ENCODE results near the gene TMCO4. TPM values are rescaled to one million over a fixed set of nuclear protein-coding genes. Genes with fewer than 3 reads are reported as not detected.

The TMCO4 gene
- total RNA-seq, 4 donors from 2014 or later: 22.5 to 26.2 (median 23.8) TPM

- TF ChIP-seq, protein P1, sequence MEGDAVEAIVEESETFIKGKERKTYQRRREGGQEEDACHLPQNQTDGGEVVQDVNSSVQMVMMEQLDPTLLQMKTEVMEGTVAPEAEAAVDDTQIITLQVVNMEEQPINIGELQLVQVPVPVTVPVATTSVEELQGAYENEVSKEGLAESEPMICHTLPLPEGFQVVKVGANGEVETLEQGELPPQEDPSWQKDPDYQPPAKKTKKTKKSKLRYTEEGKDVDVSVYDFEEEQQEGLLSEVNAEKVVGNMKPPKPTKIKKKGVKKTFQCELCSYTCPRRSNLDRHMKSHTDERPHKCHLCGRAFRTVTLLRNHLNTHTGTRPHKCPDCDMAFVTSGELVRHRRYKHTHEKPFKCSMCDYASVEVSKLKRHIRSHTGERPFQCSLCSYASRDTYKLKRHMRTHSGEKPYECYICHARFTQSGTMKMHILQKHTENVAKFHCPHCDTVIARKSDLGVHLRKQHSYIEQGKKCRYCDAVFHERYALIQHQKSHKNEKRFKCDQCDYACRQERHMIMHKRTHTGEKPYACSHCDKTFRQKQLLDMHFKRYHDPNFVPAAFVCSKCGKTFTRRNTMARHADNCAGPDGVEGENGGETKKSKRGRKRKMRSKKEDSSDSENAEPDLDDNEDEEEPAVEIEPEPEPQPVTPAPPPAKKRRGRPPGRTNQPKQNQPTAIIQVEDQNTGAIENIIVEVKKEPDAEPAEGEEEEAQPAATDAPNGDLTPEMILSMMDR (IDR thresholded peaks at IDR 0.05; ENCODE audit: low read depth): no peak
Observed at GRCh38 chr1:19698181-19698580, 101.5 kb downstream of the TMCO4 start.

DNA sequence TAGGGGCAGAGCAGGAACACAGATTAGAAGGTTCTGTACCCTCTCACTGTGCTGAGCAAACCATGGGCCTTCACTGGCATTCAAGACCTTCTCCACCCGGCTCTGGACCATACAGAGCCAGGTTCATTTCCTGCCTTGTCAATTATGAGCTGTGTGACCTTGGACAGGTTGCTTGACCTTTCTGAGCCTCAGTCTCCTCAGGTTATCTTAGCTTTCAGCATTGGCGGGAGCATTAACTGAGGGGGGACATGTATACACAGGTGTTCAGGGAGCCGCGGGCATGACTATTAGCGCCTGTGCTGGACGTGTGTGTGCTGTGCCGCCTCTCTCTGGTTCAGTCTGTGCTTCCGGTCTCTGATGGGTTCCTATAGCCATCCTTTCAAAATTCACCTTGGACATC, 102.9 kb downstream of the TMCO4 start:
- TF ChIP-seq, protein P1 (IDR thresholded peaks at IDR 0.05; ENCODE audit: low read depth): no peak

- TF ChIP-seq, protein P1 (IDR thresholded peaks at IDR 0.05; ENCODE audit: low read depth): no peak
Observed at GRCh38 chr1:19695772-19696171, 103.9 kb downstream of the TMCO4 start.

- TF ChIP-seq, protein P1 (IDR thresholded peaks at IDR 0.05; ENCODE audit: low read depth): no peak
Observed at GRCh38 chr1:19694298-19694697, 105.4 kb downstream of the TMCO4 start.

- TF ChIP-seq, protein P1 (IDR thresholded peaks at IDR 0.05; ENCODE audit: low read depth): no peak
Observed at GRCh38 chr1:19690342-19690741, 109.4 kb downstream of the TMCO4 start.

- TF ChIP-seq, protein P1 (IDR thresholded peaks at IDR 0.05; ENCODE audit: low read depth): no peak
Observed at GRCh38 chr1:19689856-19690255, 109.9 kb downstream of the TMCO4 start.

- TF ChIP-seq, protein P1 (IDR thresholded peaks at IDR 0.05; ENCODE audit: low read depth): no peak
Observed at GRCh38 chr1:19689085-19689757, 110.5 kb downstream of the TMCO4 start.

All from subcutaneous adipose tissue (tissue), 4 donors.